ENCODE data around the gene PTPRN2.

PTPRN2 gene

GRCh38 chr7:157769086-157769485, 818.5 kb downstream of the PTPRN2 start:
- DNase-seq, result no peak

GRCh38 chr7:157768198-157768597, 819.4 kb downstream of the PTPRN2 start:
- no peak for DNase-seq

- no peak for DNase-seq
These were observed 820.0 kb downstream of the PTPRN2 start for GRCh38 chr7:157767506-157768197.

- DNase-seq, result no peak
These were observed 821.5 kb downstream of the PTPRN2 start for GRCh38 chr7:157766098-157766497.

GRCh38 chr7:157764946-157765537, 822.6 kb downstream of the PTPRN2 start:
- no peak for DNase-seq

- DNase-seq, result no peak
These were observed 823.4 kb downstream of the PTPRN2 start for GRCh38 chr7:157764193-157764592.

GRCh38 chr7:157763279-157764000, 824.2 kb downstream of the PTPRN2 start:
- DNase-seq, result no peak

- no peak for DNase-seq
These were observed 824.8 kb downstream of the PTPRN2 start for GRCh38 chr7:157762824-157763223.

- no peak for DNase-seq
These were observed 827.5 kb downstream of the PTPRN2 start for GRCh38 chr7:157760004-157760730.

GRCh38 chr7:157759246-157759805, 828.3 kb downstream of the PTPRN2 start:
- no peak for DNase-seq

- DNase-seq, result no peak
These were observed 829.0 kb downstream of the PTPRN2 start for GRCh38 chr7:157758468-157759245.

GRCh38 chr7:157757776-157758467, 829.7 kb downstream of the PTPRN2 start:
- DNase-seq, result no peak

GRCh38 chr7:157757211-157757610, 830.4 kb downstream of the PTPRN2 start:
- no peak for DNase-seq

- no peak for DNase-seq
These were observed 831.9 kb downstream of the PTPRN2 start for GRCh38 chr7:157755741-157756140.

- no peak for DNase-seq
These were observed 833.2 kb downstream of the PTPRN2 start for GRCh38 chr7:157754416-157754790.

- no peak for DNase-seq
These were observed 833.8 kb downstream of the PTPRN2 start for GRCh38 chr7:157753713-157754415.

GRCh38 chr7:157752832-157753291, 834.8 kb downstream of the PTPRN2 start:
- no peak for DNase-seq

- DNase-seq, result no peak
These were observed 835.5 kb downstream of the PTPRN2 start for GRCh38 chr7:157751951-157752673.

- no peak for DNase-seq
These were observed 836.2 kb downstream of the PTPRN2 start for GRCh38 chr7:157751406-157751805.

- DNase-seq, result no peak
These were observed 837.3 kb downstream of the PTPRN2 start for GRCh38 chr7:157750291-157750690.
